Measurements from ENCODE around the gene FKBP3. TPM values are rescaled to one million over a fixed set of nuclear protein-coding genes. Genes with fewer than 3 reads are reported as not detected.
"Not testable (repeated sequence)": the region's sequence is repeated elsewhere in the genome, so short reads cannot be mapped to it uniquely, and the experiment has no call there.

Gene FKBP3
- 48.5 and 65.8 TPM in 2 replicates for total RNA-seq (2014; rRNA removed; shearing (Covaris generic))

- peak; percentile 97 for DNase-seq (ENCODE audit: low spot score)
Measured at GRCh38 chr14:45134051-45134958, at the start of gene FKBP3. Gene FKBP3, minus strand, starts transcription at chr14:45134481. Its CDS starts 25 bp downstream, at chr14:45134456.

- no peak for DNase-seq (ENCODE audit: low spot score)
Measured at GRCh38 chr14:45181806-45182205, 47.5 kb upstream of the FKBP3 start.

DNA sequence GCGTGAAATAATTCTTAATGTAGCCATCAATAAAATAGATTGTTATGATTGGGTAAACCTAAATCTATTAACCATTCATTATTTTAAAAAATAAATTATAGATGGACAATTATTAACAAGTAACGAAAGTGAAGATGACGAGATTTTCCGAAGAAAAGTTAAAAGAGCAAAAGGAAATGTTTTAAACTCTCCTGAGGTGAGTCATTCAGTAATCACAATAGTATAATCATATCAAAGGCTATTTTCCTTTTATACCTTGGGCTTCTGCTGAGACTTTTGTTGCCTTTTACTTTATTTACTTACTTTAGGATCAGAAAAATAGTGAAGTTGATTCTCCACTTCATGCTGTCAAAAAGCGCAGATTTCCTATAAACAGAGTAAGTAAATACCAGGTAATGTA lies 47.0 kb upstream of the FKBP3 start:
- no peak for DNase-seq (ENCODE audit: low spot score)

GRCh38 chr14:45177076-45177475 lies 42.8 kb upstream of the FKBP3 start:
- DNase-seq (ENCODE audit: low spot score), result no peak

GRCh38 chr14:45169906-45170305 lies 35.6 kb upstream of the FKBP3 start:
- no peak for DNase-seq (ENCODE audit: low spot score)

DNA sequence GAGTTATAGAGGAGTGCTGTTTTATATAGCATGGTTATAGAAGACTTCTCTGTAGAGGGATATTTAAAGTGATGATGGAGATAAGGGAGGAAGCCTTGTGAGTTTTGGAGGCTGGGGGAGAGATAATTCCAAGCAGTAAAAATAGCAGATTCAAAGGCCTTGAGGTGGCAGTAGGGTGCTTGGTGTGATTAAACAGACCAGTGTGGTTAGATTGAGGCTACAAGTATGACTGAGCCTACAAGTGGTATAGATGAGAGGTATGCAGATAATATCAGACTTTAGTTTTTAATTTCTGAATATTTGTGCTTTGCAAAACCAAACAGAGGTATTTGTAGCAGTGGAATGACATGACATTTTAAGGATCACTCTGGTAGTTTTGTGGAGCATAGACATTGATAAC lies 21.8 kb upstream of the FKBP3 start:
- DNase-seq (ENCODE audit: low spot score), result no peak

GRCh38 chr14:45150386-45150890 lies 16.2 kb upstream of the FKBP3 start:
- DNase-seq (ENCODE audit: low spot score), result no peak

DNA sequence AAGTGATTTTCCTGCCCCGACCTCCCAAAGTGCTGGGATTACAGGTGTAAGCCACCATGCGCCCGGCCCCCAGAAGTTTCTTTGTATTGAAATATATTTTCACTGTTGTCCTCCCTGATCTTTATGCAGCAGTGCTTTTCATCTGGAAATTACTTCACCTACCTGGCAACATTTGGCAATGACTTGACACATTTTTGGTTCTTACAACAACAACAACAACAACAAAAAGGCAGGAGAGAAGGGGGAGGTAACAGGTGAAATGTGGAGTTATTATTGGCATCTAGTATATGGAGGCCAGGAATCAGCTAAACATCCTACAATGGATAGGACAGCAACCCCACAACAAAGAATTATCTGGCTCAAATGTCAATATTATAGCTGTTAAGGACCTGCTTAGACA lies 15.3 kb upstream of the FKBP3 start:
- DNase-seq (ENCODE audit: low spot score), result no peak

DNA sequence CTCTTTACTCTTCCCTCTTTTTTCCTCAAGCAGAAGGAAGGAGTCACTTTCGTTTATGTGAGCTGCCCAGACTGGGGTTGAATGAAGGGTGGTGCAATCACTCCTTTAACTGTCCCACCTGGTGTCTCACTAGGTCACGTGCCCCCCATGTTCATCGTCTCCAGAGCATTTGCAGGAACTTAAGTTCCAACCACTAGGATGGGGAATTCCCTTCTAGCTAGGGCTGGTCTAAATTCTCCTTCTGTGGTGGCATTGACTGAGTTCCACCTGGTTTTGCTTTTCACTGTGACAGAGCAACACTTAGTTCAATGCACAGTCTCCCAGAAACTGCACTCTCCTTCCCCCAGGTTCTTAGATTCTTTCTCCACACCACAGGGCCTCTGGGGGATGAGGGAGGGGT lies 10.9 kb upstream of the FKBP3 start:
- no peak for DNase-seq (ENCODE audit: low spot score)

DNA sequence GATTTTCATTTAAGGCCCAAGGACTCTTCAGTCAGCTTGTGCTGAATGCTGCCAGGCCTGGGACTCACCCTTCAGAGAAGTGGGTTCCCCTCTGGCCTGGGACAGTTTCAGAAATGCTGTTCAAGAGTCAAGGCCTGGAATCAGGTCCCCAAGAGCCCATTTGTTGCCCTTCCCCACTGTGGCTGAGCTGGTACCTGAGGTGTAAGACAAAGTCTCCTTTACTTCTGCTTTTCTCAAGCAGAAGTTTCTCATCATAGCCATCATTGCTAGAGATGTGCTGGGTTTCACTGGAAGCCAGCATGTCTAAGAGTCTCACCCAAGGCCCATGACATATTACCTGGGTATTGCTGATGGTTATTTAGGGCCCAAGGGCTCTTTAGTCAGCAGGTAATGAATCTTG lies 10.4 kb upstream of the FKBP3 start:
- DNase-seq (ENCODE audit: low spot score), result no peak

DNA sequence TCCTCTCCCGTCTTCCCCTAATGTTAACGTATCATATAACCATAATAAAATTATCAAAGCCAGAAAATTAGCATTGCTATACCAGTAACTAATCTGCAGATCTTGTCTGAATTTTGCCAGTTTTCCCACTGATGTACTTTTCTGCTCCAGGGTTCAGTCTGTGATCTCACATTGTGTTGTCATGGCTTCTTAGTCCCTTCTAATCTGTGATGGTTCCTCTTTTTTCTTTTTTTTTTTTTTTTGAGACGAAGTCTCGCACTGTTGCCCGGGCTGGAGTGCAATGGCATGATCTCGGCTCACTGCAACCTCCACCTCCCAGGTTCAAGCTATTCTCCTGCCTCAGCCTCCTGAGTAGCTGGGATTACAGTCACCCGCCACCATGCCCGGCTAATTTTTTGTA lies 7.8 kb upstream of the FKBP3 start:
- not testable (repeated sequence) for DNase-seq (ENCODE audit: low spot score)

DNA sequence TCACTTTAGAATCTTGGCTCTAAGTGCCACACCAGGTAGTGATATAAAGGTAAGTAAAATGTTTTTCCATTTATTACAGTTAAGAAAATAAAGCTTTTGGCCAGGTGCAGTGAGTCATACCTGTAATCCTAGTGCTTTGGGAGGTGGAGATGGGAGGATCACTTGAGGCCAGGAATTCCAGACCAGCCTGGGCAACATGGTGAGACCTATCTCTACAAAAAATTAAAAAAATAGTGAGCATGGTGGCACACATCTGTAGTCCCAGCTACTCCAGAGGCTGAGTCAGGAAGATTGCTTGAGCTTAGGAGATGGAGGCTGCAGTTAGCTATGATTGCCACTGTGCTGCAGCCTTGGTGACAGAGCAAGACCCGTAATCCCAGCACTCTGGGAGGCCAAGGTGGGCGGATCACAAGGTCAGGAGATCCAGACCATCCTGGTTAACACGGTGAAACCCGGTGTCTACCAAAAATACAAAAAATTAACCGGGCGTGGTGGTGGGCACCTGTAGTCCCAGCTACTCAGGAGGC lies 6.4 kb upstream of the FKBP3 start:
- no peak for DNase-seq (ENCODE audit: low spot score)

GRCh38 chr14:45136399-45136798 lies 2.1 kb upstream of the FKBP3 start:
- DNase-seq (ENCODE audit: low spot score), result no peak

- DNase-seq (ENCODE audit: low spot score), result peak; percentile 92
Measured at GRCh38 chr14:45135659-45136395, 1.5 kb upstream of the FKBP3 start, which contains the start of gene FANCM. Gene FANCM, plus strand, starts transcription at chr14:45135930. Its CDS starts 102 bp downstream, at chr14:45136032.

DNA sequence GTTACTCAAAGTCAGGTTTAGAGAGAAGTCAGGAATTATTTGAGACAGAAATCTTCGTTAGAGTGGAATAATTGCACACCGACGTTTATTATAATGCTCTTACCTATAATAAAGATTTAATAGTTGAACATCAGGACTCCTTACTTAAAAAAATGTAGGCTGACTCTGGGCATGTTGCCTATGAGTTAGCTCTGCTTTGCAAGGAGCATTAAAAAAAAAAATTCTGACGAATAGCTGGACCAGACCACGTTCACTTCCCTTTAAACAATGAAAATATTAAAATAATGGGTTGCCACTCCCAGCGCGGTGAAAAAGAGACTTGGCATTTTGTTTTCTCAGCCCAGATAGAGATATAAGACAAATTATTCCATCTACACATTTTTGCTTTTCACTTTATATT lies 875 bp upstream of the FKBP3 start:
- no peak for DNase-seq (ENCODE audit: low spot score)

DNA sequence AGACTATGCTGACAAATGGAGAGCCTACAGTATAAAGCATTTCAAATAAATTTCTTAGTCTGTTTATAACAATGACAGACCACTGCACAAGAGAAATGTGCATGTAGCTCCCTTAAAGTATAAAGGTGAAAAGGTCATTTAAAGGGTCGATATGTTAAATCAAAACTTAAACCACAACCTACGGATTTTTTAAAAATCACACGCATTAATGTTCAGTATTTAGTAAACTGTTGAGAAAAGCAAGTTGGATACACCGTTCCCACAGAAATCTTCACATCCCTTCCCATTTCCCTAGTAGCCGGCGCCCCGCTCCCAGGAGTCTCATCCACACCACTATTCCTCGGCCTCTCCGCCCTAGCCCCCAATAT lies 614 bp downstream of the FKBP3 start:
- no peak for DNase-seq (ENCODE audit: low spot score)

- DNase-seq (ENCODE audit: low spot score), result no peak
Measured at GRCh38 chr14:45128963-45129629, 5.2 kb downstream of the FKBP3 start.

- DNase-seq (ENCODE audit: low spot score), result no peak
Measured at GRCh38 chr14:45125754-45126153, 8.5 kb downstream of the FKBP3 start.

DNA sequence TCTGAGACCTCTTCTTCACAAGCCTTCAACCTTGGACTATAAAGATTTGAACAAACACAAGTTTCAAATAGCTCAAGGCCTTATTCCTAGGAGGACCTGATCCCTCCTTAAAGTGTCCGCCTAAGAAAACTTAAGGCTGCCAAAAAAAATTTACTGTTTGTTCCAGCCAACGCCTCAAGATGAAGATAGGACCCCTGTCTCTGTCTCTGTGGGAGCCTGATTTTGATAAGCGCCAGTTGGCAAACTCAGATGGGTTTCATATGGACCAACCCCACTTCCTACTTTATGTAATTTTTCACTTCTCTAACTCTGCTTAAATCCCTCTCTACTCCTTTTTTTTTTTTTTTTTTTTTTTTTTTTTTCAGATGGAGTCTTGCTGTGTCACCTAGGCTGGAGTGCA lies 11.0 kb downstream of the FKBP3 start:
- no peak for DNase-seq (ENCODE audit: low spot score)

DNA sequence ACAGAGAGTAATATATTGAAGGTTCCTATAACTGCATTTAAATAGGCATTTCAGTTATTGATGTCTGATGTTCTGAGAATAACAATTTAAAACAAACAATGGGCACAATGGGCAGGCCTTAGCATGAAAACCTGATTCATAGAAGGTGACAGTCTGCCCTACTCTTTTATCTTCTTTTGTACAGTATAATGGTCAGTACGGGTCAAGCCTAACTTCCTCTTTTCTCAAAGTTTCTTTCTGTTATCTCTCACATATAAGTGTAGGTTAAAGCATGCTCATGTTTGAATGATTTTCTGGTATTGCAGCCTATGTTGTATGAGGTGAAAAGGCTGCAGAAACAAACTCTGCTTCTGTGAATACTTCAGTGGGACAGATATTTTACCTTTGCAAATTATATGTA lies 14.2 kb downstream of the FKBP3 start:
- DNase-seq (ENCODE audit: low spot score), result no peak

DNA sequence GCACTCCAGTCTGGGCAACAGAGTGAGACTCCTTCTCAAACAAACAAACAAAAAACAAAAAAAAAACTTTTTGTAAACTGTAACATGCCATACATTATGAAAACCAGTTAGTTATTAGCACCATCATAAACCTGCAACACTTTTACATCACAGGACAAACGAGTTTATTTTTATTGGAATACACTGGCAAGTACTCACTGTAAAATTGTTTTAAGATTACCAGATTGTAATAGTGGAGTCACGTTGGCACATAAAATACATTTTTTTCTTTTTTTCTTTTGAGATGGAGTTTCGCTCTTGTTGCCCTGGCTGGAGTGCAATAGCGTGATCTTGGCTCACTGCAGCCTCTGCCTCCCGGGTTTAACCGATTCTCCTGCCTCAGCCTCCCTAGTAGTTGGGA lies 15.7 kb downstream of the FKBP3 start:
- DNase-seq (ENCODE audit: low spot score), result no peak

GRCh38 chr14:45114327-45114726 lies 20.0 kb downstream of the FKBP3 start:
- DNase-seq (ENCODE audit: low spot score), result no peak
